GM12878 (cell line): ENCODE data around the gene TMED10. TPM values are rescaled to one million over a fixed set of nuclear protein-coding genes. Genes with fewer than 3 reads are reported as not detected.
A peak's percentile ranks its signal among the peaks of the same experiment; 100 is the strongest.

ENCODE experiments used
- ATAC-seq: fragments of 200-7000 bp; cut with Tn5 transposase; 3 replicates; pipeline ENCODE4 v1.9.1; 2020; ENCODE audit warnings: mild to moderate bottlenecking, moderate library complexity
- BruUV-seq: library from RNA; stranded (reverse); fragments of 400-500 nt; replicated peaks from 2 replicates; lab custom pipeline; 2021; lab: Mats Ljungman, UMichigan
- CTCF ChIA-PET: fragments of 300-600 bp; sonication (Branson Sonifier 250); formaldehyde crosslinking; extraction: SDS; loops from one replicate; lab custom pipeline; 2021; ENCODE audit warnings: inconsistent platforms; lab: Yijun Ruan, JAX
- POLR2A ChIA-PET: fragments of 350-600 bp; formaldehyde crosslinking; extraction: SDS; loops from one replicate; lab custom pipeline; 2021; ENCODE audit warnings: inconsistent platforms; lab: Charles Lee
- RAD21 ChIA-PET: fragments of 300-600 bp; sonication (Branson Sonifier 250); formaldehyde crosslinking; loops from one replicate; lab custom pipeline; 2023; ENCODE audit warnings: antibody characterized with exemption; ENCODE audit not compliant: unreplicated experiment; lab: Charles Lee
- SMC1A ChIA-PET: fragments of 300-600 bp; sonication (Branson Sonifier 250); formaldehyde crosslinking; loops from one replicate; lab custom pipeline; 2023; ENCODE audit not compliant: unreplicated experiment, uncharacterized antibody; lab: Charles Lee
- DNase-seq: peaks from one replicate; pipeline ENCODE4 v3.0.0-alpha.2; 2011; ENCODE audit warnings: low read depth, low spot score
- FAIRE-seq: peaks from 3 replicates; lab custom pipeline; 2011; peaks lifted over from hg19 to GRCh38; lab: Jason Lieb, UNC
- H2AFZ ChIP-seq: 2 replicates; pipeline ENCODE4 v1.6.0; 2011; ENCODE audit warnings: low read depth, low read length, control low read depth; ENCODE audit not compliant: control insufficient read depth
- H3K27ac ChIP-seq: 2 replicates; pipeline ENCODE4 v1.5.1; 2011; ENCODE audit warnings: control low read depth; ENCODE audit not compliant: control insufficient read depth, insufficient read depth
- H3K27me3 ChIP-seq, 2 experiments: replicated peaks in 1 of 2; 2 replicates each; pipeline versions ENCODE4 v1.6.0 to v1.6.1; 2011; ENCODE audit warnings: low read length in 1 of 2; ENCODE audit not compliant: control insufficient read depth in 2 of 2, insufficient read depth in 2 of 2
- H3K36me3 ChIP-seq, 2 experiments: 2 replicates each; pipeline ENCODE4 v1.5.1; 2011; ENCODE audit warnings: low read length in 1 of 2; ENCODE audit not compliant: control insufficient read depth in 2 of 2, insufficient read depth in 2 of 2
- H3K4me1 ChIP-seq: 2 replicates; pipeline ENCODE4 v1.6.1; 2011; ENCODE audit warnings: mild to moderate bottlenecking, low read length, moderate library complexity, mixed read lengths; ENCODE audit not compliant: control insufficient read depth, insufficient read depth
- H3K4me2 ChIP-seq: 2 replicates; pipeline ENCODE4 v1.6.0; 2011; ENCODE audit warnings: control low read depth; ENCODE audit not compliant: control insufficient read depth, insufficient read depth
- H3K4me3 ChIP-seq: fragments of 200-600 bp; sonication (generic); 2 replicates; pipeline ENCODE4 v1.5.1; 2016
- H3K79me2 ChIP-seq: 2 replicates; pipeline ENCODE4 v1.6.0; 2011; ENCODE audit warnings: low read length; ENCODE audit not compliant: control insufficient read depth, insufficient read depth
- H3K9ac ChIP-seq: 2 replicates; pipeline ENCODE4 v1.8.0; 2011; ENCODE audit warnings: low read length, control low read depth, mixed read lengths; ENCODE audit not compliant: control insufficient read depth, insufficient read depth
- H3K9me3 ChIP-seq: replicated peaks from 3 replicates; pipeline ENCODE4 v1.5.1; 2011; ENCODE audit warnings: mild to moderate bottlenecking, low read length; ENCODE audit not compliant: control insufficient read depth, insufficient read depth
- H4K20me1 ChIP-seq: 2 replicates; pipeline ENCODE4 v1.6.0; 2011; ENCODE audit not compliant: control insufficient read depth, insufficient read depth
- BCL11A ChIP-seq: IDR thresholded peaks from 2 replicates; pipeline ENCODE4 v1.6.1; 2011; ENCODE audit warnings: low read depth, low read length
- CREB1 ChIP-seq: IDR thresholded peaks from 2 replicates; pipeline ENCODE4 v1.6.1; 2012; ENCODE audit warnings: low read depth, mild to moderate bottlenecking, inconsistent platforms
- FOXM1 ChIP-seq: IDR thresholded peaks from 2 replicates; pipeline ENCODE4 v1.6.1; 2012; ENCODE audit warnings: low read depth, mild to moderate bottlenecking, inconsistent platforms, low read length, moderate library complexity
- MYB ChIP-seq: fragments of 150-350 bp; IDR thresholded peaks from 2 replicates; pipeline ENCODE4 v1.6.1; 2014; ENCODE audit warnings: mild to moderate bottlenecking, low read depth, low read length, borderline replicate concordance
- RAD51 ChIP-seq: fragments of 450-650 bp; IDR thresholded peaks from 2 replicates; pipeline ENCODE4 v1.6.1; 2016; ENCODE audit warnings: moderate library complexity, mild to moderate bottlenecking, inconsistent platforms
- RUNX3 ChIP-seq: IDR thresholded peaks from 2 replicates; pipeline ENCODE4 v1.6.1; 2012; ENCODE audit warnings: low read length, inconsistent platforms
- YBX1 ChIP-seq: fragments of 450-650 bp; IDR thresholded peaks from 2 replicates; pipeline ENCODE4 v1.6.1; 2016; ENCODE audit warnings: antibody characterized with exemption
- YY1 ChIP-seq: IDR thresholded peaks from 2 replicates; pipeline ENCODE4 v1.6.1; 2011; ENCODE audit warnings: low read depth, mild to moderate bottlenecking, low read length
- ZSCAN29 ChIP-seq: fragments of 450-650 bp; IDR thresholded peaks from 2 replicates; pipeline ENCODE4 v1.6.1; 2017; ENCODE audit warnings: mild to moderate bottlenecking, moderate library complexity
- WGBS: methylation state at CpG from one replicate; pipeline ENCODE4 v1.1.6; 2016; ENCODE audit warnings: low lambda C conversion rate; ENCODE audit not compliant: insufficient replicate concordance, insufficient coverage; ENCODE audit errors: missing lambda C conversion rate; 5-methylcytosine and 5-hydroxymethylcytosine counted together
- in situ Hi-C: fragments of 300-500 bp; cut with MboI; formaldehyde crosslinking; loops from 9 replicates; pipeline ENCODE4 v1.14.3; 2018; ENCODE audit warnings: mixed read lengths
- intact Hi-C: fragments of 100-400 bp; cut with micrococcal nuclease; formaldehyde crosslinking; loops from one replicate; pipeline ENCODE4 v1.14.2; 2022; ENCODE audit not compliant: unreplicated experiment
- polyA plus RNA-seq, 11 experiments: library from polyadenylated mRNA; depleted of rRNA in 4 of 11; unstranded in 6 of 11; stranded (reverse) in 5 of 11; fragments of >200 nt; fragmentation: Nextera tagmentation in 4 of 11; fragmentation: Illumina TruSeq in 1 of 11; extraction: Ambion mirVana in 4 of 11; extraction: Trizol in 1 of 11; gene quantifications; 1 replicate in 1 of 11; 2 replicates in 10 of 11; pipeline versions ENCODE4 v1.2.1 to v1.2.3, GENCODE V29; 2011 to 2016; ENCODE audit warnings: inconsistent platforms in 2 of 11, missing spikeins in 2 of 11, low read depth in 1 of 11
- total RNA-seq, 4 experiments: library from RNA; depleted of rRNA in 3 of 4; stranded (reverse); fragments of >200 nt in 3 of 4; fragmentation: Illumina TruSeq in 1 of 4; extraction: Trizol in 1 of 4; gene quantifications; 2 replicates each; pipeline versions ENCODE4 v1.2.1 to v1.2.3, GENCODE V29; 2013 to 2021
- TF ChIP-seq, protein P1 (sequence below): fragments of 450-650 bp; IDR thresholded peaks from 2 replicates; pipeline ENCODE4 v1.6.1; 2016; ENCODE audit warnings: mild to moderate bottlenecking, moderate library complexity, borderline replicate concordance

TMED10 gene
- total and polyA plus RNA-seq, 10 of the 15 experiments (the other 5 are each of a cell fraction or from before 2014, with no cell fraction given), result 99.8 to 270 (median 180) TPM

GRCh38 chr14:75123991-75124390 is 52.4 kb downstream of the TMED10 start:
- 57% methylated on average over 7 of the region's 7 CpGs for WGBS
- ChIA-PET POLR2A (interaction anchor here (0.6 to 1.1 kb wide), 4 partner anchors 58 to 180 kb away, joined by 3 to 4 read pairs (median 3); no protein-coding TSS in a partner anchor), CTCF (interaction anchor here (0.6 to 11.2 kb wide), 5 partner anchors 36 to 530 kb away, joined by 3 to 279 read pairs (median 5); no protein-coding TSS in a partner anchor), SMC1A (interaction anchor here (0.6 to 1.8 kb wide), 7 partner anchors 14 to 530 kb away, joined by 3 to 8 read pairs (median 3); no protein-coding TSS in a partner anchor), RAD21 (no interaction called here)
- no peak overlapping the region for H3K4me2 ChIP-seq
- peaks cover 7% of the 10 kb centered on the region for H3K4me1 ChIP-seq
- intact Hi-C loops, result no loop called here
- H3K27me3 ChIP-seq, result no peaks in the 10 kb centered on the region
- no peak for FAIRE-seq
- no peak overlapping the region for H2AFZ ChIP-seq
- BruUV-seq, result no TSS peak
- H3K27ac ChIP-seq, result no peak overlapping the region
- H3K9ac ChIP-seq, result no peak overlapping the region
- no peak for ATAC-seq
- H3K9me3 ChIP-seq, result no peaks in the 10 kb centered on the region
- H4K20me1 ChIP-seq, result no peaks in the 10 kb centered on the region
- peak; percentile 34; the same call in 1 of the 2 replicates for TF ChIP-seq CREB1
- no peak for TF ChIP-seq ZSCAN29
- no peak for TF ChIP-seq MYB
- peaks cover 32% of the 10 kb centered on the region for H3K79me2 ChIP-seq
- peaks cover 0 to 3% of the 10 kb centered on the region in 2 experiments; a peak in 1 of 4 replicates for H3K36me3 ChIP-seq
- no peak for DNase-seq
- H3K4me3 ChIP-seq, result no peak overlapping the region; the same call in 1 of the 2 replicates
- in situ Hi-C loops, result loop anchor here (10.0 kb wide), 2 partner anchors 361 to 531 kb away; no protein-coding TSS in a partner anchor

GRCh38 chr14:75121552-75121951 is 54.9 kb downstream of the TMED10 start:
- Histone ChIP-seq H3K9ac (no peak overlapping the region), H3K4me2 (no peak overlapping the region), H3K36me3 (peaks cover 0 to 14% of the 10 kb centered on the region in 2 experiments; a peak in 2 of 4 replicates), H3K27ac (no peak overlapping the region), H2AFZ (no peak overlapping the region), H3K9me3 (no peaks in the 10 kb centered on the region), H3K79me2 (peaks cover 15% of the 10 kb centered on the region), H4K20me1 (no peaks in the 10 kb centered on the region), H3K4me1 (no peaks in the 10 kb centered on the region), H3K4me3 (no peak overlapping the region), H3K27me3 (no peaks in the 10 kb centered on the region)
- RAD21 ChIA-PET, result no interaction called here
- CTCF ChIA-PET, result interaction anchor here (11.2 kb wide), 1 partner anchor 178 kb away, joined by 279 read pairs; no protein-coding TSS in a partner anchor
- WGBS, result over 99% methylated on average over 7 of the region's 7 CpGs
- FAIRE-seq (no peak), DNase-seq (no peak), ATAC-seq (no peak)
- SMC1A ChIA-PET, result interaction anchor here (1.5 kb wide), 1 partner anchor 15 kb away, joined by 3 read pairs; no protein-coding TSS in a partner anchor
- POLR2A ChIA-PET, result interaction anchor here (0.5 kb wide), 1 partner anchor 358 kb away, joined by 7 read pairs; no protein-coding TSS in a partner anchor
- BruUV-seq, result no TSS peak
- intact Hi-C loops, result no loop called here
- in situ Hi-C loops, result loop anchor here (10.0 kb wide), 2 partner anchors 363 to 533 kb away; no protein-coding TSS in a partner anchor
- TF ChIP-seq YBX1 (no peak), BCL11A (no peak), YY1 (no peak), RUNX3 (no peak), RAD51 (no peak), FOXM1 (no peak)
- TF ChIP-seq, protein P1, sequence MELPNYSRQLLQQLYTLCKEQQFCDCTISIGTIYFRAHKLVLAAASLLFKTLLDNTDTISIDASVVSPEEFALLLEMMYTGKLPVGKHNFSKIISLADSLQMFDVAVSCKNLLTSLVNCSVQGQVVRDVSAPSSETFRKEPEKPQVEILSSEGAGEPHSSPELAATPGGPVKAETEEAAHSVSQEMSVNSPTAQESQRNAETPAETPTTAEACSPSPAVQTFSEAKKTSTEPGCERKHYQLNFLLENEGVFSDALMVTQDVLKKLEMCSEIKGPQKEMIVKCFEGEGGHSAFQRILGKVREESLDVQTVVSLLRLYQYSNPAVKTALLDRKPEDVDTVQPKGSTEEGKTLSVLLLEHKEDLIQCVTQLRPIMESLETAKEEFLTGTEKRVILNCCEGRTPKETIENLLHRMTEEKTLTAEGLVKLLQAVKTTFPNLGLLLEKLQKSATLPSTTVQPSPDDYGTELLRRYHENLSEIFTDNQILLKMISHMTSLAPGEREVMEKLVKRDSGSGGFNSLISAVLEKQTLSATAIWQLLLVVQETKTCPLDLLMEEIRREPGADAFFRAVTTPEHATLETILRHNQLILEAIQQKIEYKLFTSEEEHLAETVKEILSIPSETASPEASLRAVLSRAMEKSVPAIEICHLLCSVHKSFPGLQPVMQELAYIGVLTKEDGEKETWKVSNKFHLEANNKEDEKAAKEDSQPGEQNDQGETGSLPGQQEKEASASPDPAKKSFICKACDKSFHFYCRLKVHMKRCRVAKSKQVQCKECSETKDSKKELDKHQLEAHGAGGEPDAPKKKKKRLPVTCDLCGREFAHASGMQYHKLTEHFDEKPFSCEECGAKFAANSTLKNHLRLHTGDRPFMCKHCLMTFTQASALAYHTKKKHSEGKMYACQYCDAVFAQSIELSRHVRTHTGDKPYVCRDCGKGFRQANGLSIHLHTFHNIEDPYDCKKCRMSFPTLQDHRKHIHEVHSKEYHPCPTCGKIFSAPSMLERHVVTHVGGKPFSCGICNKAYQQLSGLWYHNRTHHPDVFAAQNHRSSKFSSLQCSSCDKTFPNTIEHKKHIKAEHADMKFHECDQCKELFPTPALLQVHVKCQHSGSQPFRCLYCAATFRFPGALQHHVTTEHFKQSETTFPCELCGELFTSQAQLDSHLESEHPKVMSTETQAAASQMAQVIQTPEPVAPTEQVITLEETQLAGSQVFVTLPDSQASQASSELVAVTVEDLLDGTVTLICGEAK, result no peak
